ENCODE measurements around the gene ISG20L2.
A peak's percentile ranks its signal among the peaks of the same experiment; 100 is the strongest.

The ISG20L2 gene

GRCh38 chr1:156726549-156727226 is 1.9 kb downstream of the ISG20L2 start:
- Histone ChIP-seq H3K4me3 (ENCODE audit: low read length) (peak overlapping the region; percentile 89), H3K9ac (ENCODE audit: low read length) (peak overlapping the region; percentile 14), H3K27ac (ENCODE audit: low read depth, low read length) (no peak overlapping the region), H3K27me3 (ENCODE audit: control insufficient read depth, insufficient read depth, low read length) (no peaks in the 10 kb centered on the region), H3K4me1 (ENCODE audit: control insufficient read depth, insufficient read depth, low read length) (peaks cover 28% of the 10 kb centered on the region), H3K36me3 (ENCODE audit: control insufficient read depth, insufficient read depth, low read length) (peaks cover 22% of the 10 kb centered on the region)

GRCh38 chr1:156725683-156726280 is 2.8 kb downstream of the ISG20L2 start:
- H3K27ac ChIP-seq (ENCODE audit: low read depth, low read length), result no peak overlapping the region
- no peaks in the 10 kb centered on the region for H3K27me3 ChIP-seq (ENCODE audit: control insufficient read depth, insufficient read depth, low read length)
- peak overlapping the region; percentile 89 for H3K4me3 ChIP-seq (ENCODE audit: low read length)
- H3K9ac ChIP-seq (ENCODE audit: low read length), result no peak overlapping the region
- H3K4me1 ChIP-seq (ENCODE audit: control insufficient read depth, insufficient read depth, low read length), result peaks cover 28% of the 10 kb centered on the region
- H3K36me3 ChIP-seq (ENCODE audit: control insufficient read depth, insufficient read depth, low read length), result peaks cover 22% of the 10 kb centered on the region

GRCh38 chr1:156721535-156721934 is 7.0 kb downstream of the ISG20L2 start:
- H3K4me1 ChIP-seq (ENCODE audit: control insufficient read depth, insufficient read depth, low read length), result peaks cover 14% of the 10 kb centered on the region
- peaks cover 22% of the 10 kb centered on the region for H3K36me3 ChIP-seq (ENCODE audit: control insufficient read depth, insufficient read depth, low read length)
- H3K4me3 ChIP-seq (ENCODE audit: low read length), result no peak overlapping the region
- no peak overlapping the region for H3K9ac ChIP-seq (ENCODE audit: low read length)
- no peaks in the 10 kb centered on the region for H3K27me3 ChIP-seq (ENCODE audit: control insufficient read depth, insufficient read depth, low read length)
- no peak overlapping the region for H3K27ac ChIP-seq (ENCODE audit: low read depth, low read length)

GRCh38 chr1:156721131-156721530 is 7.4 kb downstream of the ISG20L2 start:
- H3K27me3 ChIP-seq (ENCODE audit: control insufficient read depth, insufficient read depth, low read length), result no peaks in the 10 kb centered on the region
- no peak overlapping the region for H3K9ac ChIP-seq (ENCODE audit: low read length)
- H3K4me1 ChIP-seq (ENCODE audit: control insufficient read depth, insufficient read depth, low read length), result peaks cover 10% of the 10 kb centered on the region
- H3K36me3 ChIP-seq (ENCODE audit: control insufficient read depth, insufficient read depth, low read length), result peaks cover 22% of the 10 kb centered on the region
- H3K4me3 ChIP-seq (ENCODE audit: low read length), result no peak overlapping the region
- no peak overlapping the region for H3K27ac ChIP-seq (ENCODE audit: low read depth, low read length)

- Histone ChIP-seq H3K36me3 (ENCODE audit: control insufficient read depth, insufficient read depth, low read length) (peaks cover 5% of the 10 kb centered on the region), H3K4me1 (ENCODE audit: control insufficient read depth, insufficient read depth, low read length) (peaks cover 4% of the 10 kb centered on the region), H3K4me3 (ENCODE audit: low read length) (no peak overlapping the region), H3K9ac (ENCODE audit: low read length) (no peak overlapping the region), H3K27ac (ENCODE audit: low read depth, low read length) (no peak overlapping the region), H3K27me3 (ENCODE audit: control insufficient read depth, insufficient read depth, low read length) (no peaks in the 10 kb centered on the region)
Measured at GRCh38 chr1:156717351-156717750, 11.2 kb downstream of the ISG20L2 start.

- Histone ChIP-seq H3K27ac (ENCODE audit: low read depth, low read length) (no peak overlapping the region), H3K4me3 (ENCODE audit: low read length) (no peak overlapping the region), H3K9ac (ENCODE audit: low read length) (no peak overlapping the region), H3K27me3 (ENCODE audit: control insufficient read depth, insufficient read depth, low read length) (no peaks in the 10 kb centered on the region), H3K36me3 (ENCODE audit: control insufficient read depth, insufficient read depth, low read length) (no peaks in the 10 kb centered on the region), H3K4me1 (ENCODE audit: control insufficient read depth, insufficient read depth, low read length) (peaks cover 26% of the 10 kb centered on the region)
Measured at GRCh38 chr1:156714830-156715229, 13.7 kb downstream of the ISG20L2 start.

- peaks cover 30% of the 10 kb centered on the region for H3K4me1 ChIP-seq (ENCODE audit: control insufficient read depth, insufficient read depth, low read length)
- no peaks in the 10 kb centered on the region for H3K27me3 ChIP-seq (ENCODE audit: control insufficient read depth, insufficient read depth, low read length)
- no peak overlapping the region for H3K27ac ChIP-seq (ENCODE audit: low read depth, low read length)
- H3K9ac ChIP-seq (ENCODE audit: low read length), result no peak overlapping the region
- H3K4me3 ChIP-seq (ENCODE audit: low read length), result no peak overlapping the region
- H3K36me3 ChIP-seq (ENCODE audit: control insufficient read depth, insufficient read depth, low read length), result no peaks in the 10 kb centered on the region
Measured at GRCh38 chr1:156712626-156713025, 15.9 kb downstream of the ISG20L2 start.

GRCh38 chr1:156711011-156711817 is 17.4 kb downstream of the ISG20L2 start:
- no peaks in the 10 kb centered on the region for H3K27me3 ChIP-seq (ENCODE audit: control insufficient read depth, insufficient read depth, low read length)
- H3K36me3 ChIP-seq (ENCODE audit: control insufficient read depth, insufficient read depth, low read length), result no peaks in the 10 kb centered on the region
- H3K27ac ChIP-seq (ENCODE audit: low read depth, low read length), result peak overlapping the region; percentile 52
- H3K4me3 ChIP-seq (ENCODE audit: low read length), result no peak overlapping the region
- no peak overlapping the region for H3K9ac ChIP-seq (ENCODE audit: low read length)
- peaks cover 30% of the 10 kb centered on the region for H3K4me1 ChIP-seq (ENCODE audit: control insufficient read depth, insufficient read depth, low read length)

- Histone ChIP-seq H3K4me3 (ENCODE audit: low read length) (no peak overlapping the region), H3K27ac (ENCODE audit: low read depth, low read length) (peak overlapping the region; percentile 72), H3K36me3 (ENCODE audit: control insufficient read depth, insufficient read depth, low read length) (no peaks in the 10 kb centered on the region), H3K27me3 (ENCODE audit: control insufficient read depth, insufficient read depth, low read length) (no peaks in the 10 kb centered on the region), H3K9ac (ENCODE audit: low read length) (no peak overlapping the region), H3K4me1 (ENCODE audit: control insufficient read depth, insufficient read depth, low read length) (peaks cover 38% of the 10 kb centered on the region)
Measured at GRCh38 chr1:156709757-156710489, 18.6 kb downstream of the ISG20L2 start.

- Histone ChIP-seq H3K4me3 (ENCODE audit: low read length) (no peak overlapping the region), H3K36me3 (ENCODE audit: control insufficient read depth, insufficient read depth, low read length) (no peaks in the 10 kb centered on the region), H3K4me1 (ENCODE audit: control insufficient read depth, insufficient read depth, low read length) (peaks cover 43% of the 10 kb centered on the region), H3K27ac (ENCODE audit: low read depth, low read length) (peak overlapping the region; percentile 72), H3K9ac (ENCODE audit: low read length) (no peak overlapping the region), H3K27me3 (ENCODE audit: control insufficient read depth, insufficient read depth, low read length) (peaks cover 5% of the 10 kb centered on the region)
Measured at GRCh38 chr1:156709031-156709430, 19.5 kb downstream of the ISG20L2 start.

- Histone ChIP-seq H3K4me3 (ENCODE audit: low read length) (no peak overlapping the region), H3K27ac (ENCODE audit: low read depth, low read length) (peak overlapping the region; percentile 52), H3K4me1 (ENCODE audit: control insufficient read depth, insufficient read depth, low read length) (peaks cover 46% of the 10 kb centered on the region), H3K36me3 (ENCODE audit: control insufficient read depth, insufficient read depth, low read length) (no peaks in the 10 kb centered on the region), H3K27me3 (ENCODE audit: control insufficient read depth, insufficient read depth, low read length) (peaks cover 11% of the 10 kb centered on the region), H3K9ac (ENCODE audit: low read length) (no peak overlapping the region)
Measured at GRCh38 chr1:156708218-156708661, 20.3 kb downstream of the ISG20L2 start.

All from rectal smooth muscle tissue (tissue), 1 donor.